GM12891 (cell line): ENCODE data around the gene CRISPLD2.

ENCODE experiments used
- PAX5 ChIP-seq: IDR thresholded peaks from 2 replicates; pipeline ENCODE4 v1.6.1; 2011; ENCODE audit warnings: low read length, moderate library complexity, mild to moderate bottlenecking; ENCODE audit not compliant: insufficient read depth, severe bottlenecking
- POLR2A ChIP-seq: IDR thresholded peaks from 2 replicates; pipeline ENCODE4 v1.6.1; 2011; ENCODE audit warnings: low read depth, low read length, control low read depth
- POLR2AphosphoS5 ChIP-seq: IDR thresholded peaks from 2 replicates; pipeline ENCODE4 v1.6.1; 2011; ENCODE audit warnings: low read depth, low read length, control low read depth
- POU2F2 ChIP-seq: IDR thresholded peaks from 2 replicates; pipeline ENCODE4 v1.6.1; 2011; ENCODE audit warnings: low read depth, mild to moderate bottlenecking, control low read depth, low read length, moderate library complexity
- SPI1 ChIP-seq: IDR thresholded peaks from 2 replicates; pipeline ENCODE4 v1.6.1; 2011; ENCODE audit warnings: low read depth, low read length, control low read depth
- TAF1 ChIP-seq: IDR thresholded peaks from 2 replicates; pipeline ENCODE4 v1.6.1; 2011; ENCODE audit warnings: low read depth, low read length, control low read depth

DNA sequence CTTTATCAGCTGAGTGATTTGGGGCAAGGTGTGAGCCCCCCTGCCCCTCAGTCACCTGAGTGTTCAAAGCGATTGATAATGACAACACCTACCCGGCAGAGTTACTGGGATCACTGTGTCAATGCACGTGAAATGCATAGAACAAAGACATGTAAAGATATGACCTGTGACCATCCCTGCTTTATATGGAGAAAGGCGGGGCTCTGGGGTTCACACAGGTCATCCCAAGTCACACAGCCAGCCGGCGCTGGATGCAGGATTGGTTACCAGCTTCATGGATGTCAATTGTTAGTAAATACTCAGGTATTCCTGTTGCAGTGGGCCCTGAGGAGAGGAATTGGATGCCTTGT, 64.4 kb downstream of the CRISPLD2 start:
- TF ChIP-seq POLR2A (no peak), POLR2AphosphoS5 (no peak), POU2F2 (no peak), SPI1 (no peak), TAF1 (no peak), PAX5 (no peak)
